COLO829 (cell line): Measurements from ENCODE around the gene FAM131C.

Experiments
- DNase-seq: peaks from one replicate; pipeline ENCODE4 v3.0.0; 2012; ENCODE audit warnings: low spot score

FAM131C gene

DNA sequence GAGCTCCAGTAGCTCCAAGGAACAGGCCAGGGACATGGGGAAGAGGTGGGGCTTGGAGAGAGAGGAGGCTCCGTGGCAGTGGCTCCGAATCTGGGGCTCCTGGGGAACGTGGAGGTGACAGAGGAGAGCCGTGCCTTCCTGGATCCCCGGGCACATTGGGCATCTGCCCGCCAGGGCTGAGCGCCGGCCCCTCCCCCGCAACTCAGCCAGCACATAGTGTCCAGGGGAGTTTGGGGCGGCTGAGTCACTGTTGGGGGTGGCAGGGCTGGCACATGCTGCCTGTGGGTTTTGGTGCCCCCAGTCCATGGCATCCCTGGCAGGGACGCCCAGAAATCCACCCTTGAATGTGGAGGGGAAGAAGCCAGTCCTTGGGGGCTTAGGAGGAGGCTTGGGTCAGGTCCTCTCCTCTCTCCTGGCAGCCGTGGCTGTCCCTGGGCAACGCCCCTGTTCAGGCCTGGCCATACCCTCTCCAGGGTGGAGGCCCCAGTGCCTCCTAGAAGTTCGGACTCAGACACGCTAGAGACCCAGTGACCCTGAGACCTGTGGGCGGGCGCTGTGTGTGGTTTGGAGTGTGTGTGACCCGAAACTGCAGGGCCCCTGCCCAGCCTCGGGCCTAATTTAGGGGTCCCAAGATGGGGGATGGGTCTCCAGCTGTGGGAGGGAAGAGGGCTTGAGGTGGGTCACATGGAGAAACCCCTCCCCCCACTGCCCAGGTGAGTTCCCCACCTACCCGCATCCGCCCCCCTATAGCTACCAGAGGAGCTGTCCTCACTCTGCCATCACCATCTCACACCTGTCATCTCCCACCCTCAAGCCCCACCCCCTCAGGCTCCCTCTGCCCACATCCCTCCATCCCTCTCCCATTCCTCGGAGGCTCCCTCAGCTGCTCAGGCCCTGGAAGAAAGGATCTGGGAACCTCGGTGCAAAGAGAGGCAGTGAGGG, 57.2 kb downstream of the FAM131C start:
- DNase-seq: no peak

DNA sequence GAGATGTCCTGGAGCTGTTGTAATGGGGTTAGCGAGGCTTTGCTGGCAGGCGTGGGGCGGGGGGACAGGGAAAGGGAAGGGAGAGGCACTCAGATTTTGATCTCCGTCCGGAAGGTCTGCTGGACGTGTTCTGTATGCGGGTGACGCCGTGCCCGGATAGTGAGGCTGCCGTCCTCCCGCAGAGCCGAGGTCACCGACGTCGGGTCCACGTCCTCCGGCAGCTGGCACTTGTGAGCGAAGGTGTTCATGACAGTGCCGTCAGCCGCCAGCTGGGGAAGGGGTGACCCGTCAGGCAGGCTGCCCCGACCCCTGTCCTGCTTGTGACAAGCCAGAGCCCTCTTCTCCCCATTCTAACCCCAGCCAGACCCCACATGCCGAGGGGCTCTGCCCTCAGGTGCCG, 58.0 kb downstream of the FAM131C start:
- DNase-seq: no peak

DNA sequence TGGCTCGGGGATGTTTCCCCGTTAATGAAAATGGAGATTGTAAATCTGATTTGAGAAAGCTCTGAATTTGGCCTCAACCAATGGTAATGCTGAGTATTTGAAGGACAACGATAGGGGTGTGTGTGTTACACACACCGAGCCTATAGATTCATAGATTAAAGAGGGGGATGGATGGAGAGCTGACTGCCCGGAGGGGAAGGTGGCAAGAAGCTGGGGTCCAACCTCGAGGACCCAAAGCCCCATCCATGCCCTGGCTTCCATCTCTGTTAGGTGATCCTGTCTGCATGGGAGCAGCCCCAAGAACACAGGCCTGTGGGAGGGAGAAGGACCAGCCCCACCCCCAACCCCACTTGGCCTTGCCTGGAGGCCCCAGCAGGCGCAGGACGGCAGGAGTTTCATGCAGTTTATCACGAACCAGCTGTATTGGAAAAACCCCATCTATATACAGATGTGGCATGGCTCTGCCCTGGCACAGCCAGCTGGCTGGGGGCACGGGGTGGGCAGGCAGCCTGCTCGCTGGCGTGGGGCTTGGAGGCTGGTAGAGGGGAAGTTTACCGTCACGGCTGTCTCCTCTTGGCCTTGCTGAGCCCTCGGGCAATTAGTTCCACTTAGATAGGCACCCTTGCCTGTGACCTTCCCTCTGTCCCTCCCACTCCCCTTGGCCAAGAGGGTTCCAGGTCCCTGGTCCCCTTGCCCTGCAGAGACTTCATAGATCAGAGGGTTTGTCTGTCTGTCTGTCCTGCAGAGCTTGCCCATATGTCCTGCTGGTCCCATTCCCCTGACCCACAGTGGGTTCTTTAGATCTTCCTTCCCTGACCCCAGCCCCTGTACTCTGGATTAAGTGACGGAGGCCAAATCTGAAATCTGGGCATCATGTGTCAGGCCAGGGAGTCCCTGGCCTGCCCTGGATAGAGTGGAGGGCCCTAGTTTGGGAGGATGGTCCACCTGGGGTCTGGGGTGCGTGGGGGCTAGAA, 58.7 kb downstream of the FAM131C start:
- DNase-seq: no peak

DNA sequence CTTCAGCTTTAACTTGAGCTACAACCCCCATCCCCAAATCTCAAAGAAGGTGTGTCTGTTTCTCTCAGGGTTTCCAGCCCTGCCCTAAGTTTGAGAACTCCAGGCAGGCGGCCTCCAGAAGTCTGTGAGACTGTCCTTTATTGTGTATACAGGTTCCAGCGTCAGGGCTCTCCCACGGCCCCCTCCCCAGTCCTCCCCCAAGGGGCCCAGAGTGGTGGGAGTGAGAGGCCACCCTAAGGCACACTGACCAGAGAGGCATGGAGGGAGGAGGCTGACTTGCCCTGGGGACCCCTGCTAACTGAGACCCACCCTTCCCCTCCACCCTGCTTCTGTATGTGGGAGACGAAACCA, 59.6 kb downstream of the FAM131C start:
- DNase-seq: no peak

- DNase-seq: peak; percentile 35
These were observed 60.1 kb downstream of the FAM131C start for GRCh38 chr1:16013220-16013907.

GRCh38 chr1:16012590-16013219, 60.7 kb downstream of the FAM131C start:
- peak; percentile 34 for DNase-seq

GRCh38 chr1:16011936-16012589, 61.4 kb downstream of the FAM131C start:
- no peak for DNase-seq

DNA sequence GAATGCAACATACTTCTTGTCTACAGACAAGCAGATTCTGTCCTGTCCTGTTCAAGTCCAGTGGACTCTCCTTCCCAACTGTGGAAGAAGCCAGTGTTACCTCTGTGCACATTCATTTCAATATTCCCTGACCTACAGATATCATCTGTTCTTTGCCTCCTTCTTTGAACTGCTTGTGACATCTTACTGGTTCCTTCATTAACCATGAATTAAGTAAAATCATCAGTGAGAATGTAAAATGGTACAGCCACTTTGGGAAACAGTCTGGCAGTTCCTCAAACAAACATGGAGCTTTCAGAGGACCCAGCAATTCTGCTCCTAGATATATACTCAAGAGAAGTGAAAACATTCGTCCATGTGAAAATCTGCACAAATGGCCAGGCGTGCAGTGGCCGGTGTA, 62.6 kb downstream of the FAM131C start:
- no peak for DNase-seq

DNA sequence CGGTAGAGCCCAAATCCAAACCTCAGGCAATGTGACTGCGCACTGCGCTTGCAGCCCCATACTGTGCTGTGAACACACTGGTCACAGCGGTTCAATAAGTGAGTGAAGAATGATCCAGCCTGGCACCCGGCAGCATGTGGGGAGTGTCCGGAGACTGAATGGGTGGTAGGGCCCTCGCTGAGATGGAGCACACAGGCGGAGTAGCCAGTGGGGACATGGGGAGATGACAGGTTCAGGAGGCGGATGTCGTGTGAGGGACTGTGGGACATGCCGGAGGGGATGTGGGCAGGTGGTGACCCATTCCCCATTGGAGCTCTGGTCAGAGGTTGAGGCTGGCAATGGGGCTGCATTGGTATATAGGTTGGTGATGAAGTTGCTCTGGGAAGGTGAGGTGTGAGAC, 63.8 kb downstream of the FAM131C start:
- no peak for DNase-seq

DNA sequence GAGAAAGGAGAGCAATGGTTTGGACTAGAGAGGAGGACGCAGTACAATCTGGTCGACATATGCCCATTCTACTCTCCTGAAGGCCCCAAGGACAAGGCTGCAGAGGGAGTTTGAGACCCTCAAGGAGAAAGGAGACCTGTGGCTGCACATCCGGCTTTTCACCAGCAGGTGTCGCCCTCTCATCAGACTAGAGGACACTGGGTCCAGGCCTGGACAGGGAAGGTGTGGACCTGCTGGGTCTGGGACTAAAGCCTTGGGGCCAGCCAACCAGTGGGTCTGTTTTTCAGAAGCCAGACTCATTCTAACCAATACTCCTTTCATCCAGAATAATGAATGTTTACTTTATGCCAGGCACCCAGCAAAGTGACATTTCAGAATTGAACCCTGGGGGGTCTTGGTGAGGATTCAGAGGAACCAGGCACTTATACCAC, 64.4 kb downstream of the FAM131C start:
- peak; percentile 29 for DNase-seq
